Lung (tissue), 12 donors: ENCODE data around the gene ADAM12. TPM values are rescaled to one million over a fixed set of nuclear protein-coding genes. Genes with fewer than 3 reads are reported as not detected.

Source experiments
- ATAC-seq: fragments of 200-7000 bp; cut with Tn5 transposase; one replicate; pipeline ENCODE4 v1.9.1; 2020; ENCODE audit warnings: moderate number of reproducible peaks; ENCODE audit not compliant: insufficient read depth, low FRiP score
- DNase-seq, 3 donors: peaks; one replicate each; pipeline ENCODE4 v3.0.0-alpha.2; 2013 to 2017
- H3K27ac ChIP-seq, 2 donors: one replicate each; pipeline ENCODE4 v1.5.1; 2013; ENCODE audit warnings: mild to moderate bottlenecking in 2 of 2, moderate library complexity in 2 of 2, control low read depth in 1 of 2, inconsistent platforms in 1 of 2, low read depth in 1 of 2, low read length in 1 of 2
- H3K27me3 ChIP-seq, 3 donors: one replicate each; pipeline ENCODE4 v1.5.1; 2013; ENCODE audit warnings: low read length in 2 of 3; ENCODE audit not compliant: control insufficient read depth in 3 of 3, insufficient read depth in 3 of 3
- H3K36me3 ChIP-seq, 4 donors: one replicate each; pipeline ENCODE4 v1.5.1; 2013; ENCODE audit warnings: low read length in 4 of 4, mild to moderate bottlenecking in 1 of 4, moderate library complexity in 1 of 4; ENCODE audit not compliant: control insufficient read depth in 4 of 4, insufficient read depth in 4 of 4
- H3K4me1 ChIP-seq, 5 donors: one replicate each; pipeline ENCODE4 v1.5.1; 2013; ENCODE audit warnings: low read length in 5 of 5, mild to moderate bottlenecking in 2 of 5, moderate library complexity in 1 of 5; ENCODE audit not compliant: control insufficient read depth in 5 of 5, insufficient read depth in 5 of 5
- H3K4me3 ChIP-seq: one replicate; pipeline ENCODE4 v1.5.1; 2013; ENCODE audit warnings: mild to moderate bottlenecking, control low read depth, moderate library complexity
- H3K9ac ChIP-seq, 2 donors: one replicate each; pipeline ENCODE4 v1.5.1; 2013; ENCODE audit warnings: low read length in 2 of 2, control low read depth in 1 of 2; ENCODE audit not compliant: insufficient read depth in 1 of 2
- H3K9me3 ChIP-seq, 4 donors: one replicate each; pipeline ENCODE4 v1.5.1; 2013; ENCODE audit warnings: low read length in 3 of 4, mild to moderate bottlenecking in 1 of 4, moderate library complexity in 1 of 4; ENCODE audit not compliant: control insufficient read depth in 4 of 4, insufficient read depth in 3 of 4
- WGBS, 2 donors: extraction: QIAGEN DNeasy Blood & Tissue Kit; methylation state at CpG; one replicate each; pipeline ENCODE4 v1.1.7; 2013; 5-methylcytosine and 5-hydroxymethylcytosine counted together
- polyA plus RNA-seq, 2 donors: library from polyadenylated mRNA; stranded (reverse); fragments of 200-250 nt; gene quantifications; one replicate each; pipeline ENCODE4 v1.2.1, GENCODE V29; 2013
- total RNA-seq, 2 donors: library from RNA; depleted of rRNA in 1 of 2; stranded (reverse); fragments of >200 nt in 1 of 2; gene quantifications; one replicate each; pipeline ENCODE4 v1.2.1, GENCODE V29; 2014 to 2021
- TF ChIP-seq, protein P1 (sequence below): IDR thresholded peaks from 2 replicates; pipeline ENCODE4 v1.5.1; 2012; ENCODE audit warnings: mild to moderate bottlenecking; ENCODE audit errors: control extremely low read depth, extremely low read depth
- donor health status: control.
- donor health status: control.
- donor health status: Bipolar disorder and iron deficiency.
- donor health status: healthy.
- donor health status: DM: yes; HTN: yes; CAD: no.

Gene ADAM12
- total and polyA plus RNA-seq, 4 donors: 0.16 to 5.8 (median 0.85) TPM

- TF ChIP-seq, protein P1, sequence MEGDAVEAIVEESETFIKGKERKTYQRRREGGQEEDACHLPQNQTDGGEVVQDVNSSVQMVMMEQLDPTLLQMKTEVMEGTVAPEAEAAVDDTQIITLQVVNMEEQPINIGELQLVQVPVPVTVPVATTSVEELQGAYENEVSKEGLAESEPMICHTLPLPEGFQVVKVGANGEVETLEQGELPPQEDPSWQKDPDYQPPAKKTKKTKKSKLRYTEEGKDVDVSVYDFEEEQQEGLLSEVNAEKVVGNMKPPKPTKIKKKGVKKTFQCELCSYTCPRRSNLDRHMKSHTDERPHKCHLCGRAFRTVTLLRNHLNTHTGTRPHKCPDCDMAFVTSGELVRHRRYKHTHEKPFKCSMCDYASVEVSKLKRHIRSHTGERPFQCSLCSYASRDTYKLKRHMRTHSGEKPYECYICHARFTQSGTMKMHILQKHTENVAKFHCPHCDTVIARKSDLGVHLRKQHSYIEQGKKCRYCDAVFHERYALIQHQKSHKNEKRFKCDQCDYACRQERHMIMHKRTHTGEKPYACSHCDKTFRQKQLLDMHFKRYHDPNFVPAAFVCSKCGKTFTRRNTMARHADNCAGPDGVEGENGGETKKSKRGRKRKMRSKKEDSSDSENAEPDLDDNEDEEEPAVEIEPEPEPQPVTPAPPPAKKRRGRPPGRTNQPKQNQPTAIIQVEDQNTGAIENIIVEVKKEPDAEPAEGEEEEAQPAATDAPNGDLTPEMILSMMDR: no peak
- peak; percentile 94 to 98 (median 97) for DNase-seq
- ATAC-seq: no peak
- peaks cover 0 to 38% (median 0%) of the 10 kb centered on the region in 5 donors for H3K4me1 ChIP-seq
- no peak overlapping the region for H3K4me3 ChIP-seq
- H3K36me3 ChIP-seq: no peaks in the 10 kb centered on the region
- no peak overlapping the region for H3K27ac ChIP-seq
- peaks cover 0 to 4% (median under 1%) of the 10 kb centered on the region in 4 donors for H3K9me3 ChIP-seq
- WGBS, 2 donors: 75 to 76% methylated on average over 4 of the region's 4 CpGs
- no peak overlapping the region for H3K9ac ChIP-seq
- no peaks in the 10 kb centered on the region for H3K27me3 ChIP-seq
These were observed 15.1 kb downstream of the ADAM12 start for GRCh38 chr10:126373147-126373546.

DNA sequence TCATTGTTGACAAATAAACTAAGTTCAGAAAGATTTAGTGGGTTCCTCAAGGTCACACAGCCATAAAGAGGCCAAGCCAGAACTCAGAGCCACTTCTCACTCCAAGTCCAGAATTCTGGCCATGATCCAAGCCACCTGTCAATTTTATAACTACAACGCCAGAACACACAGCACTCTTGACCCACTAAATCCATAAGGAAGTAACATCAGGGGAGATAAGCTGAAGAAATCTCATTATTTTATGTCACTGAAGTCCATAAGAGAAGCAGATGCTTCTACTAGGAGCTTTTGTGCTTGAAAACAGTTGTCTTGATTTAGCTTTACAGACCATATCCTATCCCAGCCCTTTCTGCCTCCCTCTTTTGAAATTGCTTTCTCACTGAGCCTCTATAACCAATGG, 15.9 kb downstream of the ADAM12 start:
- Histone ChIP-seq H3K4me1 (peaks cover 0 to 38% (median 0%) of the 10 kb centered on the region in 5 donors), H3K9me3 (peaks cover 0 to 4% (median under 1%) of the 10 kb centered on the region in 4 donors), H3K27ac (no peak overlapping the region), H3K4me3 (no peak overlapping the region), H3K9ac (no peak overlapping the region), H3K36me3 (no peaks in the 10 kb centered on the region), H3K27me3 (no peaks in the 10 kb centered on the region)
- DNase-seq: peak in 1 of 3 donors; percentile 21
- 5 to 7% methylated on average over 1 of the region's 1 CpG for WGBS, 2 donors
- ATAC-seq: no peak
- TF ChIP-seq, protein P1: no peak

- H3K36me3 ChIP-seq: no peaks in the 10 kb centered on the region
- WGBS, 2 donors: 38 to 39% methylated on average over 4 of the region's 4 CpGs
- H3K9me3 ChIP-seq: peaks cover 0 to 2% (median 0%) of the 10 kb centered on the region in 4 donors
- TF ChIP-seq, protein P1: no peak
- peaks cover 0 to 38% (median 0%) of the 10 kb centered on the region in 5 donors for H3K4me1 ChIP-seq
- H3K4me3 ChIP-seq: no peak overlapping the region
- H3K27ac ChIP-seq: no peak overlapping the region
- no peak overlapping the region for H3K9ac ChIP-seq
- ATAC-seq (no peak), DNase-seq (peak; percentile 83 to 97 (median 93))
- H3K27me3 ChIP-seq: no peaks in the 10 kb centered on the region
These were observed 19.1 kb downstream of the ADAM12 start for GRCh38 chr10:126369125-126369710.

GRCh38 chr10:126357169-126357568, 31.1 kb downstream of the ADAM12 start:
- no peak overlapping the region for H3K9ac ChIP-seq
- TF ChIP-seq, protein P1: no peak
- ATAC-seq (no peak), DNase-seq (no peak)
- no peak overlapping the region for H3K4me3 ChIP-seq
- no peaks in the 10 kb centered on the region for H3K36me3 ChIP-seq
- peaks cover 0 to 9% (median 0%) of the 10 kb centered on the region in 5 donors for H3K4me1 ChIP-seq
- H3K27ac ChIP-seq: no peak overlapping the region
- H3K27me3 ChIP-seq: no peaks in the 10 kb centered on the region
- H3K9me3 ChIP-seq: peaks cover 0 to 21% (median 12%) of the 10 kb centered on the region in 4 donors
